ENCODE results near the gene ANKRD34A.

GRCh38 chr1:145926686-145927062 lies 37.7 kb downstream of the ANKRD34A start:
- TF ChIP-seq, protein P1, sequence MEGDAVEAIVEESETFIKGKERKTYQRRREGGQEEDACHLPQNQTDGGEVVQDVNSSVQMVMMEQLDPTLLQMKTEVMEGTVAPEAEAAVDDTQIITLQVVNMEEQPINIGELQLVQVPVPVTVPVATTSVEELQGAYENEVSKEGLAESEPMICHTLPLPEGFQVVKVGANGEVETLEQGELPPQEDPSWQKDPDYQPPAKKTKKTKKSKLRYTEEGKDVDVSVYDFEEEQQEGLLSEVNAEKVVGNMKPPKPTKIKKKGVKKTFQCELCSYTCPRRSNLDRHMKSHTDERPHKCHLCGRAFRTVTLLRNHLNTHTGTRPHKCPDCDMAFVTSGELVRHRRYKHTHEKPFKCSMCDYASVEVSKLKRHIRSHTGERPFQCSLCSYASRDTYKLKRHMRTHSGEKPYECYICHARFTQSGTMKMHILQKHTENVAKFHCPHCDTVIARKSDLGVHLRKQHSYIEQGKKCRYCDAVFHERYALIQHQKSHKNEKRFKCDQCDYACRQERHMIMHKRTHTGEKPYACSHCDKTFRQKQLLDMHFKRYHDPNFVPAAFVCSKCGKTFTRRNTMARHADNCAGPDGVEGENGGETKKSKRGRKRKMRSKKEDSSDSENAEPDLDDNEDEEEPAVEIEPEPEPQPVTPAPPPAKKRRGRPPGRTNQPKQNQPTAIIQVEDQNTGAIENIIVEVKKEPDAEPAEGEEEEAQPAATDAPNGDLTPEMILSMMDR (conservative IDR thresholded peaks at IDR 0.05; ENCODE audit: low read depth, low read length), result no peak
- TF ChIP-seq EZH2 (IDR thresholded peaks at IDR 0.05; ENCODE audit: low read length, unreplicated experiment) (no peak), EZH2phosphoT487 (IDR thresholded peaks at IDR 0.05; ENCODE audit: borderline replicate concordance, low read length) (no peak)
